CD14-positive monocyte (primary cell): Measurements from ENCODE around the gene WFDC12. TPM values are rescaled to one million over a fixed set of nuclear protein-coding genes. Genes with fewer than 3 reads are reported as not detected.

Source experiments
- DNase-seq, 3 donors: peaks; one replicate each; pipeline ENCODE4 v3.0.0-alpha.2; 2011 to 2022
- H2AFZ ChIP-seq: 2 replicates; pipeline ENCODE4 v1.6.0; 2012; ENCODE audit warnings: mild to moderate bottlenecking, low read depth, low read length, inconsistent platforms; ENCODE audit not compliant: insufficient read depth, poor library complexity, severe bottlenecking
- H3K27ac ChIP-seq, 2 donors: 1 replicate in 1 of 2; 2 replicates in 1 of 2; pipeline ENCODE4 v1.5.1; 2012 to 2013; ENCODE audit warnings: low read length in 2 of 2, control low read depth in 1 of 2, inconsistent platforms in 1 of 2, low read depth in 1 of 2, mild to moderate bottlenecking in 1 of 2
- H3K27me3 ChIP-seq, 2 donors: one replicate each; pipeline versions ENCODE4 v1.6.0 to v1.6.1; 2011 to 2013; ENCODE audit warnings: low read length in 2 of 2; ENCODE audit not compliant: control insufficient read depth in 2 of 2, insufficient read depth in 2 of 2
- H3K36me3 ChIP-seq, 2 donors: replicated peaks in 1 of 2; 1 replicate in 1 of 2; 2 replicates in 1 of 2; pipeline versions ENCODE4 v1.5.1 to v1.6.1; 2012 to 2013; ENCODE audit warnings: low read length in 2 of 2, control low read depth in 1 of 2, inconsistent platforms in 1 of 2, mild to moderate bottlenecking in 1 of 2; ENCODE audit not compliant: insufficient read depth in 2 of 2, control insufficient read depth in 1 of 2
- H3K4me1 ChIP-seq, 2 donors: 1 replicate in 1 of 2; 2 replicates in 1 of 2; pipeline versions ENCODE4 v1.5.1 to v1.6.1; 2012 to 2013; ENCODE audit warnings: low read length in 2 of 2, control low read depth in 1 of 2, inconsistent platforms in 1 of 2, mild to moderate bottlenecking in 1 of 2, moderate library complexity in 1 of 2; ENCODE audit not compliant: insufficient read depth in 2 of 2, control insufficient read depth in 1 of 2
- H3K4me2 ChIP-seq: replicated peaks from 2 replicates; pipeline ENCODE3; 2012; ENCODE audit warnings: low read length, moderate library complexity, mild to moderate bottlenecking; ENCODE audit not compliant: poor library complexity, severe bottlenecking; ENCODE audit errors: extremely low read depth
- H3K4me3 ChIP-seq, 3 experiments: fragments of 200-600 bp in 1 of 3; sonication (generic) in 1 of 3; replicated peaks in 1 of 3; 1 replicate in 2 of 3; 2 replicates in 1 of 3; pipeline ENCODE4 v1.5.1; 2011 to 2013; ENCODE audit warnings: low read length in 3 of 3, mild to moderate bottlenecking in 3 of 3, control low read depth in 2 of 3, low read depth in 2 of 3, inconsistent platforms in 1 of 3, moderate library complexity in 1 of 3
- H3K79me2 ChIP-seq: 2 replicates; pipeline ENCODE4 v1.6.0; 2012; ENCODE audit warnings: mild to moderate bottlenecking, control low read depth, inconsistent platforms, low read length, moderate library complexity; ENCODE audit not compliant: insufficient read depth
- H3K9ac ChIP-seq: 2 replicates; pipeline ENCODE4 v1.6.0; 2017; ENCODE audit warnings: low read length, mild to moderate bottlenecking; ENCODE audit not compliant: insufficient read depth, poor library complexity, severe bottlenecking
- H3K9me3 ChIP-seq, 2 donors: replicated peaks in 1 of 2; 1 replicate in 1 of 2; 2 replicates in 1 of 2; pipeline versions ENCODE4 v1.5.1 to v1.6.1; 2012 to 2013; ENCODE audit warnings: low read length in 2 of 2, control low read depth in 1 of 2; ENCODE audit not compliant: control insufficient read depth in 1 of 2, insufficient read depth in 1 of 2
- H4K20me1 ChIP-seq: 2 replicates; pipeline ENCODE4 v1.6.0; 2012; ENCODE audit warnings: mild to moderate bottlenecking, low read length, control low read depth, moderate library complexity; ENCODE audit not compliant: insufficient read depth
- H3K27ac Mint-ChIP-seq, 7 donors: one replicate each; pipeline ENCODE4 v1.8.0; 2020; ENCODE audit warnings: mild to moderate bottlenecking in 7 of 7, mixed read lengths in 7 of 7, moderate library complexity in 6 of 7, inconsistent platforms in 2 of 7
- H3K27me3 Mint-ChIP-seq, 3 donors: one replicate each; pipeline ENCODE4 v1.8.0; 2021 to 2022; ENCODE audit warnings: low read depth in 3 of 3, mild to moderate bottlenecking in 3 of 3, mixed read lengths in 3 of 3, moderate library complexity in 3 of 3, inconsistent platforms in 1 of 3
- H3K36me3 Mint-ChIP-seq, 2 donors: one replicate each; pipeline ENCODE4 v1.8.0; 2020; ENCODE audit warnings: mixed read lengths in 2 of 2, inconsistent platforms in 1 of 2, mild to moderate bottlenecking in 1 of 2
- H3K4me1 Mint-ChIP-seq: one replicate; pipeline ENCODE4 v1.8.0; 2020; ENCODE audit warnings: mild to moderate bottlenecking, mixed read lengths
- H3K4me3 Mint-ChIP-seq, 2 donors: one replicate each; pipeline ENCODE4 v1.8.0; 2020; ENCODE audit warnings: mild to moderate bottlenecking in 2 of 2, mixed read lengths in 2 of 2, moderate library complexity in 1 of 2
- H3K9me3 Mint-ChIP-seq, 7 donors: one replicate each; pipeline ENCODE4 v1.8.0; 2020 to 2022; ENCODE audit warnings: mixed read lengths in 7 of 7, mild to moderate bottlenecking in 6 of 7, moderate library complexity in 6 of 7, inconsistent platforms in 2 of 7
- WGBS: methylation state at CpG from one replicate; pipeline ENCODE4 v1.1.5; 2013; ENCODE audit warnings: missing lambda C conversion rate; ENCODE audit not compliant: insufficient coverage; 5-methylcytosine and 5-hydroxymethylcytosine counted together
- intact Hi-C, 2 donors: fragments of 100-400 bp; cut with micrococcal nuclease; formaldehyde crosslinking; loops; one replicate each; pipeline versions ENCODE4 v1.15.0 to v1.15.1; 2023
- polyA plus RNA-seq, 3 donors: library from polyadenylated mRNA; depleted of rRNA in 1 of 3; unstranded in 2 of 3; stranded (reverse) in 1 of 3; fragments of 300-500 nt in 2 of 3; fragments of >200 nt in 1 of 3; fragmentation: Illumina TruSeq in 2 of 3; gene quantifications; 1 replicate in 2 of 3; 2 replicates in 1 of 3; pipeline ENCODE4 v1.2.3, GENCODE V29; 2012 to 2021
- TF ChIP-seq, protein P1 (sequence below): fragments of 200-600 bp; IDR thresholded peaks from one replicate; pipeline ENCODE4 v1.8.0; 2022; ENCODE audit warnings: antibody characterized with exemption, mild to moderate bottlenecking

Gene WFDC12
- polyA plus RNA-seq, 3 donors = not detected

DNA sequence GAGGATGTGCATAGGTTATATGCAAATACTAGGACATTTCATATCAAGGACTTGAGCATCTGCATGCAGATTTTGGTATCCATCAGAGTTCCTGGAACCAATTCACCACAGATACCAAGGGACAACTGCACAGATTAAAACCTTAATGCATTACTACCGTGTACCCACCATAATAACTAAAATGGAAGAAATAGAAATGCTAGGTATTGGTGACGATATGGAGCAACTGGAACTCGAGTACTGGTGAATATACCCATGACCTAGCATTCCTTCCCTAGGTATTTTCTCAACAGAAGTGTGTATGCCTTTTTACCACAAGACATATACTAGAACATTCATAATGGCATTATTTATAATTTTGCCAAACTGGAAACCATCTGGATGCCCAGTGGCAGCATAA is 41.8 kb downstream of the WFDC12 start:
- DNase-seq = no peak
- Histone ChIP-seq H3K9me3 (no peaks in the 10 kb centered on the region), H2AFZ (no peak overlapping the region), H3K36me3 (peaks cover 53 to 88% of the 10 kb centered on the region in 2 donors), H3K27me3 (no peaks in the 10 kb centered on the region), H3K79me2 (no peaks in the 10 kb centered on the region), H4K20me1 (peaks cover 70% of the 10 kb centered on the region), H3K4me2 (no peak overlapping the region), H3K4me3 (no peak overlapping the region), H3K4me1 (no peaks in the 10 kb centered on the region), H3K27ac (no peak overlapping the region), H3K9ac (no peak overlapping the region)
- no CpG with 5 or more reads among the region's 3 CpGs for WGBS
- no peak overlapping the region for H3K27ac Mint-ChIP-seq
- H3K27me3 Mint-ChIP-seq = no peaks in the 10 kb centered on the region
- no peak overlapping the region for H3K4me3 Mint-ChIP-seq
- H3K36me3 Mint-ChIP-seq = peaks cover 71 to 88% of the 10 kb centered on the region in 2 donors
- H3K9me3 Mint-ChIP-seq = peaks cover 2 to 11% (median 5%) of the 10 kb centered on the region in 7 donors
- TF ChIP-seq, protein P1, sequence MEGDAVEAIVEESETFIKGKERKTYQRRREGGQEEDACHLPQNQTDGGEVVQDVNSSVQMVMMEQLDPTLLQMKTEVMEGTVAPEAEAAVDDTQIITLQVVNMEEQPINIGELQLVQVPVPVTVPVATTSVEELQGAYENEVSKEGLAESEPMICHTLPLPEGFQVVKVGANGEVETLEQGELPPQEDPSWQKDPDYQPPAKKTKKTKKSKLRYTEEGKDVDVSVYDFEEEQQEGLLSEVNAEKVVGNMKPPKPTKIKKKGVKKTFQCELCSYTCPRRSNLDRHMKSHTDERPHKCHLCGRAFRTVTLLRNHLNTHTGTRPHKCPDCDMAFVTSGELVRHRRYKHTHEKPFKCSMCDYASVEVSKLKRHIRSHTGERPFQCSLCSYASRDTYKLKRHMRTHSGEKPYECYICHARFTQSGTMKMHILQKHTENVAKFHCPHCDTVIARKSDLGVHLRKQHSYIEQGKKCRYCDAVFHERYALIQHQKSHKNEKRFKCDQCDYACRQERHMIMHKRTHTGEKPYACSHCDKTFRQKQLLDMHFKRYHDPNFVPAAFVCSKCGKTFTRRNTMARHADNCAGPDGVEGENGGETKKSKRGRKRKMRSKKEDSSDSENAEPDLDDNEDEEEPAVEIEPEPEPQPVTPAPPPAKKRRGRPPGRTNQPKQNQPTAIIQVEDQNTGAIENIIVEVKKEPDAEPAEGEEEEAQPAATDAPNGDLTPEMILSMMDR = no peak
- H3K4me1 Mint-ChIP-seq = peaks cover 6% of the 10 kb centered on the region
- intact Hi-C loops = no loop called here

DNA sequence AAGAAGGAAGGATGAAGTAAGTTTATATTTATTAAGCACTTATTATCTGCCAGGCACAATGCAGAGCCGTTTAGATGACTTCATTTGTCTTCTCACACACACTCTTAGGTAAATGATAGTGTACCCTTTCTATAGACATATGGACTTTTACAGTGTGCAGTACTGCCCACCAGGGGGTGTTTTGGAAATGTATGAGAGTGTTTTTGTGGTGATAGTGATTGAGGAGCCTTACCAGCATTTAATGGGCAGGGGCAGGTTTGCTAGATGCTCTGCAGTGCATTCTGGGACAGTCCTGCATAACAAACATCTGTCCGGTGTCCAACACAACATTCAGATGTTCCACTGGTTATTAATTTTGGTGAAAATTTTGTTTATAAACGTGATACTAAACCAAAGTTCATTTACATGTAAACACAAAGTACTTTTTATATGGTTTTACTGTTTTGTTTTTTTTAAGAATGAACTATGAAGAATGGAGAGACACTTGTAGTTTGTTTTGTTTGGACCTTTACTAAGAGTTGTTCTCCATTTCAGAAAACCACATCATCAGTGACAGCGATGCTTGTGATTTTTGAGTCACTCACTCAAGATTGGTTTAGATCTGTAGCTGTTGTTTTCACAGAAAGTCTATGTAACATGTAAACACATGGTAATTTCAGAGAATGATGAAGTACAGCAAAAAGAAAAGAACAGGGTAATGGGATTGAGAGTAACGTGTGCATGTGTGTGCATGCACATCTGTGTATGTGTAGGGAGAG is 43.2 kb downstream of the WFDC12 start:
- H2AFZ ChIP-seq = no peak overlapping the region
- H3K9ac ChIP-seq = no peak overlapping the region
- Mint-ChIP-seq H3K27me3 (no peaks in the 10 kb centered on the region), H3K9me3 (peaks cover 2 to 9% (median 5%) of the 10 kb centered on the region in 7 donors), H3K27ac (no peak overlapping the region), H3K4me3 (no peak overlapping the region), H3K4me1 (no peaks in the 10 kb centered on the region), H3K36me3 (peaks cover 79 to 92% of the 10 kb centered on the region in 2 donors)
- no peak overlapping the region for H3K4me2 ChIP-seq
- no peaks in the 10 kb centered on the region for H3K9me3 ChIP-seq
- no peak overlapping the region for H3K27ac ChIP-seq
- H4K20me1 ChIP-seq = peaks cover 77% of the 10 kb centered on the region
- DNase-seq = no peak
- H3K4me3 ChIP-seq = no peak overlapping the region
- intact Hi-C loops = no loop called here
- no peaks in the 10 kb centered on the region for H3K27me3 ChIP-seq
- WGBS = 94% methylated on average over 1 of the region's 5 CpGs
- H3K79me2 ChIP-seq = no peaks in the 10 kb centered on the region
- TF ChIP-seq, protein P1 = peak; percentile 20
- H3K36me3 ChIP-seq = peaks cover 65 to 91% of the 10 kb centered on the region in 2 donors
- H3K4me1 ChIP-seq = no peaks in the 10 kb centered on the region
